Regular cardiac myocyte (primary cell): ENCODE data around the gene HES5. TPM values are rescaled to one million over a fixed set of nuclear protein-coding genes. Genes with fewer than 3 reads are reported as not detected.

Source experiments
- total RNA-seq: library from RNA; depleted of rRNA; stranded (reverse); fragments of >200 nt; gene quantifications from 2 replicates; pipeline ENCODE4 v1.2.3, GENCODE V29; 2014

Gene HES5
- total RNA-seq: 0.28 TPM in 1 of 2 replicates, not detected in the other

GRCh38 chr1:2529784-2530512, at the start of gene HES5:
HES5 (minus strand) TSS chr1:2530263; CDS start chr1:2530164, 99 bp downstream.

GRCh38 chr1:2556277-2556677, 26.2 kb upstream of the HES5 start, which contains the start of gene TNFRSF14:
TNFRSF14 (plus strand) TSS chr1:2556371; CDS start chr1:2556665, 294 bp downstream.

GRCh38 chr1:2525920-2526823, 3.9 kb downstream of the HES5 start, which contains the start of gene PANK4:
PANK4 (minus strand) TSS chr1:2526596; CDS start chr1:2526587, 9 bp downstream.

Other genes starting within 250 kb of the HES5 start
- 8.6 and 10.4 TPM in 2 replicates for gene MORN1, start 138.7 kb downstream of the HES5 start, total RNA-seq
- 90.5 and 126 TPM in 2 replicates for gene RER1, start 138.4 kb downstream of the HES5 start, total RNA-seq
- 27.9 and 28.0 TPM in 2 replicates for gene PEX10, start 117.7 kb downstream of the HES5 start, total RNA-seq
- under 0.01 and 0.38 TPM in 2 replicates for gene PLCH2, start 54.0 kb downstream of the HES5 start, total RNA-seq
- 21.4 and 26.6 TPM in 2 replicates for gene PANK4, start 3.7 kb downstream of the HES5 start, total RNA-seq
- 10.9 and 45.9 TPM in 2 replicates for gene TNFRSF14, start 26.1 kb upstream of the HES5 start, total RNA-seq
- gene PRXL2B, start 56.5 kb upstream of the HES5 start, total RNA-seq: 11.0 and 13.8 TPM in 2 replicates
- gene MMEL1, start 102.8 kb upstream of the HES5 start, total RNA-seq: under 0.01 TPM in 1 of 2 replicates, not detected in the other